Measurements from ENCODE around the gene LSP1. TPM values are rescaled to one million over a fixed set of nuclear protein-coding genes. Genes with fewer than 3 reads are reported as not detected.
A peak's percentile ranks its signal among the peaks of the same experiment; 100 is the strongest.

LSP1 gene
- total RNA-seq, 3 donors from 2014 or later, result 21.4 to 36.0 (median 23.6) TPM

GRCh38 chr11:1908618-1909017 is 55.7 kb downstream of the LSP1 start:
- no peaks in the 10 kb centered on the region for H3K27me3 ChIP-seq
- DNase-seq (ENCODE audit: low spot score in 2 of 2), result no peak
- TF ChIP-seq POLR2A (IDR thresholded peaks at IDR 0.05) (no peak), CTCF (IDR thresholded peaks at IDR 0.05) (no peak), POLR2AphosphoS5 (IDR thresholded peaks at IDR 0.05) (no peak)
- intact Hi-C loops (cut with DNase I; ENCODE audit: low total_unique reads), result no loop called here
- peak overlapping the region; percentile 35 to 61 for H3K27ac ChIP-seq
- H3K4me1 ChIP-seq, result no peaks in the 10 kb centered on the region
- H3K9me3 ChIP-seq, result no peaks in the 10 kb centered on the region
- H3K4me3 ChIP-seq, result no peak overlapping the region
- no peaks in the 10 kb centered on the region for H3K36me3 ChIP-seq

- Histone ChIP-seq H3K9me3 (no peaks in the 10 kb centered on the region), H3K4me3 (no peak overlapping the region), H3K27me3 (no peaks in the 10 kb centered on the region), H3K36me3 (no peaks in the 10 kb centered on the region), H3K27ac (peak overlapping the region in 1 of 2 donors; percentile 61), H3K4me1 (no peaks in the 10 kb centered on the region)
- TF ChIP-seq CTCF (IDR thresholded peaks at IDR 0.05), result no peak
- TF ChIP-seq POLR2A (IDR thresholded peaks at IDR 0.05), result no peak
- no peak for TF ChIP-seq POLR2AphosphoS5 (IDR thresholded peaks at IDR 0.05)
- intact Hi-C loops (cut with DNase I; ENCODE audit: low total_unique reads), result no loop called here
- DNase-seq (ENCODE audit: low spot score in 2 of 2), result no peak
Measured at GRCh38 chr11:1909524-1909923, 56.6 kb downstream of the LSP1 start.

GRCh38 chr11:1912289-1912878 is 59.5 kb downstream of the LSP1 start:
- no peak for TF ChIP-seq POLR2A (IDR thresholded peaks at IDR 0.05)
- TF ChIP-seq POLR2AphosphoS5 (IDR thresholded peaks at IDR 0.05), result no peak
- TF ChIP-seq CTCF (IDR thresholded peaks at IDR 0.05), result no peak
- no peaks in the 10 kb centered on the region for H3K4me1 ChIP-seq
- H3K27me3 ChIP-seq, result no peaks in the 10 kb centered on the region
- no peaks in the 10 kb centered on the region for H3K9me3 ChIP-seq
- no peak for DNase-seq (ENCODE audit: low spot score in 2 of 2)
- H3K36me3 ChIP-seq, result no peaks in the 10 kb centered on the region
- H3K27ac ChIP-seq, result no peak overlapping the region
- no peak overlapping the region for H3K4me3 ChIP-seq
- intact Hi-C loops (cut with DNase I; ENCODE audit: low total_unique reads), result no loop called here

- no peak for DNase-seq (ENCODE audit: low spot score in 2 of 2)
- no peak for TF ChIP-seq CTCF (IDR thresholded peaks at IDR 0.05)
- TF ChIP-seq POLR2AphosphoS5 (IDR thresholded peaks at IDR 0.05), result no peak
- no peak for TF ChIP-seq POLR2A (IDR thresholded peaks at IDR 0.05)
- intact Hi-C loops (cut with DNase I; ENCODE audit: low total_unique reads), result no loop called here
- no peaks in the 10 kb centered on the region for H3K9me3 ChIP-seq
- H3K36me3 ChIP-seq, result no peaks in the 10 kb centered on the region
- no peak overlapping the region for H3K4me3 ChIP-seq
- no peak overlapping the region for H3K27ac ChIP-seq
- no peaks in the 10 kb centered on the region for H3K4me1 ChIP-seq
- no peaks in the 10 kb centered on the region for H3K27me3 ChIP-seq
Measured at GRCh38 chr11:1913271-1914060, 60.6 kb downstream of the LSP1 start.

GRCh38 chr11:1915795-1916131 is 62.9 kb downstream of the LSP1 start:
- Histone ChIP-seq H3K4me1 (no peaks in the 10 kb centered on the region), H3K27ac (no peak overlapping the region), H3K4me3 (no peak overlapping the region), H3K36me3 (no peaks in the 10 kb centered on the region), H3K9me3 (no peaks in the 10 kb centered on the region), H3K27me3 (no peaks in the 10 kb centered on the region)
- TF ChIP-seq CTCF (IDR thresholded peaks at IDR 0.05) (no peak), POLR2AphosphoS5 (IDR thresholded peaks at IDR 0.05) (no peak), POLR2A (IDR thresholded peaks at IDR 0.05) (no peak)
- intact Hi-C loops (cut with DNase I; ENCODE audit: low total_unique reads), result loop anchor here (1.0 kb wide), 1 partner anchor 22 kb away; no protein-coding TSS in a partner anchor
- no peak for DNase-seq (ENCODE audit: low spot score in 2 of 2)
